Neuronal stem cell (in vitro differentiated cells): ENCODE measurements around the gene MFRP. TPM values are rescaled to one million over a fixed set of nuclear protein-coding genes. Genes with fewer than 3 reads are reported as not detected.
A peak's percentile ranks its signal among the peaks of the same experiment; 100 is the strongest.

ENCODE experiments used
- DNase-seq: peaks from one replicate; pipeline ENCODE4 v3.0.0-alpha.2; 2013; ENCODE audit warnings: low spot score
- H2AFZ ChIP-seq: one replicate; pipeline ENCODE4 v1.6.1; 2013; ENCODE audit warnings: mild to moderate bottlenecking, low read length, inconsistent platforms
- H2AK5ac ChIP-seq: 2 replicates; pipeline ENCODE4 v1.6.1; 2013; ENCODE audit warnings: low read depth, mild to moderate bottlenecking, inconsistent platforms, low read length, moderate library complexity, mixed read lengths
- H2BK120ac ChIP-seq: 2 replicates; pipeline ENCODE4 v1.6.1; 2013; ENCODE audit warnings: low read depth, mild to moderate bottlenecking, inconsistent platforms, low read length, moderate library complexity, mixed read lengths
- H2BK12ac ChIP-seq: one replicate; pipeline ENCODE4 v1.6.1; 2013; ENCODE audit warnings: low read length, inconsistent platforms
- H2BK15ac ChIP-seq: 2 replicates; pipeline ENCODE4 v1.6.1; 2013; ENCODE audit warnings: mild to moderate bottlenecking, low read length, inconsistent platforms, mixed read lengths
- H2BK5ac ChIP-seq: one replicate; pipeline ENCODE4 v1.6.1; 2013; ENCODE audit warnings: inconsistent platforms, mild to moderate bottlenecking, low read length, moderate library complexity
- H3K14ac ChIP-seq: one replicate; pipeline ENCODE4 v1.6.1; 2013; ENCODE audit warnings: low read length, inconsistent platforms
- H3K18ac ChIP-seq: 2 replicates; pipeline ENCODE4 v1.6.1; 2013; ENCODE audit warnings: low read length, inconsistent platforms
- H3K23ac ChIP-seq: 2 replicates; pipeline ENCODE4 v1.6.1; 2013; ENCODE audit warnings: low read depth, mild to moderate bottlenecking, mixed read lengths, low read length, inconsistent platforms; ENCODE audit not compliant: poor library complexity
- H3K27ac ChIP-seq: replicated peaks from 3 replicates; pipeline ENCODE4 v1.5.1; 2013; ENCODE audit warnings: low read length, inconsistent platforms
- H3K27me3 ChIP-seq, 3 experiments: 2 replicates each; pipeline ENCODE4 v1.6.1; 2013; ENCODE audit warnings: low read length in 3 of 3, mild to moderate bottlenecking in 2 of 3, inconsistent platforms in 1 of 3, low read depth in 1 of 3, mixed read lengths in 1 of 3, moderate library complexity in 1 of 3; ENCODE audit not compliant: control insufficient read depth in 3 of 3, insufficient read depth in 3 of 3
- H3K36me3 ChIP-seq, 2 donors: replicated peaks in 1 of 2; 2 replicates each; pipeline ENCODE4 v1.6.1; 2013; ENCODE audit warnings: low read length in 2 of 2; ENCODE audit not compliant: control insufficient read depth in 2 of 2, insufficient read depth in 2 of 2
- H3K4ac ChIP-seq: 2 replicates; pipeline ENCODE4 v1.6.1; 2013; ENCODE audit warnings: inconsistent platforms, mild to moderate bottlenecking, low read length, moderate library complexity
- H3K4me1 ChIP-seq, 2 donors: 1 replicate in 1 of 2; 2 replicates in 1 of 2; pipeline ENCODE4 v1.6.1; 2013; ENCODE audit warnings: low read length in 2 of 2, low read depth in 1 of 2; ENCODE audit not compliant: control insufficient read depth in 2 of 2, insufficient read depth in 1 of 2
- H3K4me2 ChIP-seq: one replicate; pipeline ENCODE4 v1.6.1; 2013; ENCODE audit warnings: mild to moderate bottlenecking, low read length, inconsistent platforms; ENCODE audit not compliant: insufficient read depth, poor library complexity, severe bottlenecking
- H3K4me3 ChIP-seq, 2 donors: 2 replicates each; pipeline ENCODE4 v1.5.1; 2013; ENCODE audit warnings: low read length in 2 of 2, mild to moderate bottlenecking in 2 of 2, inconsistent platforms in 1 of 2, moderate library complexity in 1 of 2
- H3K79me1 ChIP-seq: one replicate; pipeline ENCODE4 v1.6.1; 2013; ENCODE audit warnings: low read depth, mild to moderate bottlenecking, inconsistent platforms, low read length, moderate library complexity
- H3K9ac ChIP-seq: one replicate; pipeline ENCODE4 v1.6.1; 2013; ENCODE audit warnings: mild to moderate bottlenecking, low read depth, low read length, inconsistent platforms; ENCODE audit not compliant: poor library complexity
- H3K9me3 ChIP-seq, 2 donors: replicated peaks in 1 of 2; 2 replicates each; pipeline versions ENCODE3 to v1.6.1; 2013; ENCODE audit warnings: low read length in 2 of 2, mild to moderate bottlenecking in 2 of 2, inconsistent platforms in 1 of 2, low read depth in 1 of 2, mixed read lengths in 1 of 2, moderate library complexity in 1 of 2; ENCODE audit not compliant: control insufficient read depth in 2 of 2, insufficient read depth in 1 of 2
- H4K8ac ChIP-seq: one replicate; pipeline ENCODE4 v1.6.1; 2013; ENCODE audit warnings: low read depth, mild to moderate bottlenecking, inconsistent platforms, low read length, moderate library complexity
- H4K91ac ChIP-seq: one replicate; pipeline ENCODE4 v1.6.1; 2013; ENCODE audit warnings: low read length, low read depth, mild to moderate bottlenecking, inconsistent platforms; ENCODE audit not compliant: poor library complexity
- WGBS, 2 donors: extraction: QIAGEN DNeasy Blood & Tissue Kit; methylation state at CpG; one replicate each; pipeline ENCODE4 v1.1.7; 2013; ENCODE audit warnings: missing lambda C conversion rate in 2 of 2, mixed read lengths in 1 of 2; ENCODE audit not compliant: insufficient read length in 2 of 2, insufficient replicate concordance in 1 of 2; ENCODE audit errors: extremely low coverage in 2 of 2; 5-methylcytosine and 5-hydroxymethylcytosine counted together
- polyA plus RNA-seq, 2 experiments: library from polyadenylated mRNA; stranded (reverse); fragments of 200-250 nt; gene quantifications; one replicate each; pipeline ENCODE4 v1.2.3, GENCODE V29; 2013

Gene MFRP
- polyA plus RNA-seq (2013, experiment 1 of 2) = not detected
- polyA plus RNA-seq (2013, experiment 2 of 2) = not detected

- Histone ChIP-seq H3K27me3 (peaks cover 0 to 65% (median 14%) of the 10 kb centered on the region in 3 experiments), H3K79me1 (no peaks in the 10 kb centered on the region), H3K27ac (no peak within 1 kb of the TSS), H3K4me1 (peaks cover 2 to 7% of the 10 kb centered on the region in 2 donors), H2BK120ac (peak within 1 kb of the TSS; percentile 58), H4K8ac (no peak within 1 kb of the TSS), H3K9ac (peak within 1 kb of the TSS; percentile 54), H3K4me2 (no peak within 1 kb of the TSS), H2BK12ac (peak within 1 kb of the TSS; percentile 98), H3K18ac (peak within 1 kb of the TSS; percentile 55), H3K4ac (no peak within 1 kb of the TSS), H3K36me3 (no peaks in the 10 kb centered on the region), H2AK5ac (peak within 1 kb of the TSS; percentile 3), H2AFZ (no peak within 1 kb of the TSS), H3K4me3 (no peak within 1 kb of the TSS), H4K91ac (no peak within 1 kb of the TSS), H3K14ac (no peak within 1 kb of the TSS), H3K9me3 (peaks cover 0 to 1% of the 10 kb centered on the region in 2 donors), H2BK5ac (no peak within 1 kb of the TSS), H3K23ac (no peak within 1 kb of the TSS), H2BK15ac (peak within 1 kb of the TSS; percentile 93)
- DNase-seq = no peak
- WGBS, 2 donors = no CpG with 5 or more reads among the region's 6 CpGs
Observed at GRCh38 chr11:119346605-119347004, at the start of gene MFRP. MFRP (minus strand) TSS chr11:119346705; CDS start chr11:119346513, 192 bp downstream.

GRCh38 chr11:119391275-119391674 is 44.8 kb upstream of the MFRP start:
- Histone ChIP-seq H2BK12ac (no peak overlapping the region), H3K79me1 (no peaks in the 10 kb centered on the region), H4K8ac (no peak overlapping the region), H3K4ac (no peak overlapping the region), H2BK15ac (no peak overlapping the region), H3K23ac (no peak overlapping the region), H3K27ac (no peak overlapping the region), H3K18ac (no peak overlapping the region), H2BK120ac (no peak overlapping the region), H2AK5ac (no peak overlapping the region), H4K91ac (no peak overlapping the region), H3K14ac (no peak overlapping the region), H2AFZ (no peak overlapping the region), H2BK5ac (no peak overlapping the region), H3K9ac (no peak overlapping the region), H3K4me3 (no peak overlapping the region), H3K4me2 (no peak overlapping the region), H3K4me1 (no peaks in the 10 kb centered on the region), H3K27me3 (peaks cover 0 to 17% (median 0%) of the 10 kb centered on the region in 3 experiments), H3K36me3 (no peaks in the 10 kb centered on the region), H3K9me3 (no peaks in the 10 kb centered on the region)
- no peak for DNase-seq
- no CpG with 5 or more reads among the region's 7 CpGs for WGBS, 2 donors

DNA sequence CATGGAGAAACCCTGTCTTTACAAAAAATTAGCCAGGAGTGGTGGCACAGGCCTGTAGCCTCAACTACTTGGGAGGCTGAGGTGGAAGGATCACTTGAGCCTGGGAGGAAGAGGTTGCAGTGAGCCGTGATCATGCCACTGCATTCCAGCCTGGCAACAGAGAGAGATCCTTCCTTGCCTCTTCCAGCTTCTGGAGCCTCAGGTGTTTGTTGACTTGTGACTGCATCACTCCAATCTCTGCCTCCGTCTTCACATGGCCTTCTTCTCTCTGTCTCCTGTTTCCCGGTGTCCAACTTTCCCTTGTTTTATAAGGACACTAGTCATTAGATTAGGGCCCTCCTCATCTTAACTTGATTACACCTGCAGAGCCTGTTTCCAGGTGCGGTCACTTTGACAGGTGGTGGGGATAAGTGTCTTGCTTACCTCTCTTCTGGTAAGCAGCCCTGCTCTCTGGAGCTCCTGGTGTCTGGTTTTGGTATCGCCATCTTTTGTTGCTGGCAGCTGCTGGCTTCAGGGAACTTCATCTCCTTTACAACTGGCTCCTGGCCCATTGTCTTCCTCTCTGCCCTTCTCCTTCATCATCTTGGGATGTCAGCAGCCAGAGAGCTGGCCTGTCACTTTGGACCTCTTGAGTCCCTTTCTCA is 43.2 kb upstream of the MFRP start:
- no peak for DNase-seq
- no peak overlapping the region for H2BK5ac ChIP-seq
- no peak overlapping the region for H3K23ac ChIP-seq
- H3K9me3 ChIP-seq = no peaks in the 10 kb centered on the region
- no peaks in the 10 kb centered on the region for H3K79me1 ChIP-seq
- H3K4me1 ChIP-seq = no peaks in the 10 kb centered on the region
- WGBS, 2 donors = no CpG with 5 or more reads among the region's 5 CpGs
- H3K4ac ChIP-seq = no peak overlapping the region
- no peaks in the 10 kb centered on the region for H3K36me3 ChIP-seq
- no peak overlapping the region for H3K27ac ChIP-seq
- no peak overlapping the region for H2AFZ ChIP-seq
- H2AK5ac ChIP-seq = no peak overlapping the region
- H3K4me3 ChIP-seq = no peak overlapping the region
- H3K27me3 ChIP-seq = peaks cover 0 to 15% (median 0%) of the 10 kb centered on the region in 3 experiments
- no peak overlapping the region for H4K91ac ChIP-seq
- H2BK12ac ChIP-seq = no peak overlapping the region
- H3K4me2 ChIP-seq = no peak overlapping the region
- no peak overlapping the region for H2BK15ac ChIP-seq
- no peak overlapping the region for H3K9ac ChIP-seq
- no peak overlapping the region for H3K14ac ChIP-seq
- H4K8ac ChIP-seq = no peak overlapping the region
- H2BK120ac ChIP-seq = no peak overlapping the region
- H3K18ac ChIP-seq = no peak overlapping the region

DNA sequence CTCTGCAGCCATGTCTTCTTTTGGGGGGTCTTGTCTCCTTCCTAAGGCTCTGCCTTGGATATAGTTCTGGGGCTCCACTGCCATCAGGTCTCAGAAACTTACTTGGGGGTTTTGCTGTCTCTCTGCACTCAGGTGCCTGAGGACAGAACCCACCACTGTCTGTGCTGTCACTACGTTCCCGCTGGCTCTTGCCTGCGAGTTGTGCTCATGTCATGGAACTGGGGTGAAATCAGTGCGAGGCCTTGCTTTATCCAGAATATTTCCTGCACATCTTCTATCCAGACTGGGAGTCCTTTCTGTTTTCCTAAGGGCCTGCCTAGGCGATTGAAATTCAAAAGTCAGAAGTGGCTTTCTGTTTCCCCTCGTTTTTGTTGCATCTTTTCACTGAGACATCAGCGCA is 41.6 kb upstream of the MFRP start:
- no peak overlapping the region for H3K4me2 ChIP-seq
- no peak for DNase-seq
- H3K27ac ChIP-seq = no peak overlapping the region
- peaks cover 0 to 16% (median 0%) of the 10 kb centered on the region in 3 experiments for H3K27me3 ChIP-seq
- H3K36me3 ChIP-seq = no peaks in the 10 kb centered on the region
- H2BK15ac ChIP-seq = no peak overlapping the region
- no peak overlapping the region for H3K18ac ChIP-seq
- H2BK5ac ChIP-seq = no peak overlapping the region
- WGBS, 2 donors = no CpG with 5 or more reads among the region's 7 CpGs
- H3K79me1 ChIP-seq = no peaks in the 10 kb centered on the region
- H3K4me3 ChIP-seq = no peak overlapping the region
- no peak overlapping the region for H2AK5ac ChIP-seq
- H3K14ac ChIP-seq = no peak overlapping the region
- no peak overlapping the region for H4K8ac ChIP-seq
- H2AFZ ChIP-seq = no peak overlapping the region
- no peaks in the 10 kb centered on the region for H3K4me1 ChIP-seq
- no peaks in the 10 kb centered on the region for H3K9me3 ChIP-seq
- H2BK120ac ChIP-seq = no peak overlapping the region
- no peak overlapping the region for H3K23ac ChIP-seq
- no peak overlapping the region for H4K91ac ChIP-seq
- H2BK12ac ChIP-seq = no peak overlapping the region
- no peak overlapping the region for H3K4ac ChIP-seq
- no peak overlapping the region for H3K9ac ChIP-seq
